A673 (cell line): ENCODE data around the gene WDR82. TPM values are rescaled to one million over a fixed set of nuclear protein-coding genes. Genes with fewer than 3 reads are reported as not detected.

Experiments used
- BruUV-seq: library from RNA; stranded (reverse); fragments of 400-500 nt; replicated peaks from 2 replicates; lab custom pipeline; 2021; lab: Mats Ljungman, UMichigan
- CTCF ChIA-PET: fragments of 300-600 bp; sonication (Branson Sonifier 250); formaldehyde crosslinking; loops from one replicate; lab custom pipeline; 2022; ENCODE audit warnings: antibody characterized with exemption; lab: Charles Lee
- POLR2A ChIA-PET: fragments of 300-600 bp; sonication (Branson Sonifier 250); formaldehyde crosslinking; loops from one replicate; lab custom pipeline; 2022; ENCODE audit warnings: antibody characterized with exemption; ENCODE audit not compliant: low non-redundant PET; lab: Charles Lee
- DNase-seq: peaks from one replicate; pipeline ENCODE4 v3.0.0-alpha.2; 2015; ENCODE audit warnings: low spot score
- H3K27ac ChIP-seq: fragments of 200-600 bp; sonication (generic); 2 replicates; pipeline ENCODE4 v1.5.1; 2016; ENCODE audit warnings: mixed run types, low read depth, mild to moderate bottlenecking, mixed read lengths, antibody characterized with exemption, low read length; ENCODE audit not compliant: poor library complexity, severe bottlenecking
- H3K27me3 ChIP-seq: fragments of 200-600 bp; sonication (generic); replicated peaks from 2 replicates; pipeline ENCODE4 v1.6.1; 2017; ENCODE audit warnings: mixed run types, low read depth, mild to moderate bottlenecking, mixed read lengths, antibody characterized with exemption, low read length; ENCODE audit not compliant: insufficient read depth, poor library complexity
- H3K36me3 ChIP-seq: fragments of 200-600 bp; sonication (generic); 2 replicates; pipeline ENCODE4 v1.6.1; 2016; ENCODE audit warnings: mixed run types, mild to moderate bottlenecking, mixed read lengths, antibody characterized with exemption, low read length; ENCODE audit not compliant: insufficient read depth, poor library complexity, severe bottlenecking
- H3K4me1 ChIP-seq: fragments of 200-600 bp; sonication (generic); 2 replicates; pipeline ENCODE4 v1.6.1; 2017; ENCODE audit warnings: mixed run types, mild to moderate bottlenecking, mixed read lengths, antibody characterized with exemption, low read length; ENCODE audit not compliant: insufficient read depth, poor library complexity, severe bottlenecking
- H3K4me3 ChIP-seq: fragments of 200-600 bp; sonication (generic); 2 replicates; pipeline ENCODE4 v1.5.1; 2016; ENCODE audit warnings: low read depth, mixed run types, mild to moderate bottlenecking, mixed read lengths, low read length; ENCODE audit not compliant: poor library complexity, severe bottlenecking
- H3K9me3 ChIP-seq: fragments of 200-600 bp; sonication (generic); 2 replicates; pipeline ENCODE4 v1.6.1; 2016; ENCODE audit warnings: mixed run types, low read depth, mild to moderate bottlenecking, mixed read lengths, antibody characterized with exemption, low read length; ENCODE audit not compliant: poor library complexity, severe bottlenecking
- EZH2 ChIP-seq: fragments of 200-600 bp; sonication (generic); IDR thresholded peaks from 2 replicates; pipeline ENCODE4 v1.6.1; 2017; ENCODE audit warnings: borderline replicate concordance, low read depth, mild to moderate bottlenecking, mixed read lengths, antibody characterized with exemption, low read length; ENCODE audit not compliant: poor library complexity, severe bottlenecking
- intact Hi-C: fragments of 100-400 bp; cut with micrococcal nuclease; formaldehyde crosslinking; loops from one replicate; pipeline ENCODE4 v1.10.0; 2022; ENCODE audit not compliant: unreplicated experiment
- total RNA-seq: library from RNA; stranded (reverse); gene quantifications from 2 replicates; pipeline ENCODE4 v1.2.3, GENCODE V29; 2021
- TF ChIP-seq, protein P1 (sequence below): fragments of 300-800, 200-600 bp; sonication (generic); conservative IDR thresholded peaks from 2 replicates; pipeline ENCODE4 v1.5.1; 2017; ENCODE audit warnings: low read depth, mild to moderate bottlenecking, antibody characterized with exemption, low read length, moderate library complexity, mixed read lengths

Gene WDR82
- total RNA-seq, 1 experiment from 2014 or later = 54.3 TPM

DNA sequence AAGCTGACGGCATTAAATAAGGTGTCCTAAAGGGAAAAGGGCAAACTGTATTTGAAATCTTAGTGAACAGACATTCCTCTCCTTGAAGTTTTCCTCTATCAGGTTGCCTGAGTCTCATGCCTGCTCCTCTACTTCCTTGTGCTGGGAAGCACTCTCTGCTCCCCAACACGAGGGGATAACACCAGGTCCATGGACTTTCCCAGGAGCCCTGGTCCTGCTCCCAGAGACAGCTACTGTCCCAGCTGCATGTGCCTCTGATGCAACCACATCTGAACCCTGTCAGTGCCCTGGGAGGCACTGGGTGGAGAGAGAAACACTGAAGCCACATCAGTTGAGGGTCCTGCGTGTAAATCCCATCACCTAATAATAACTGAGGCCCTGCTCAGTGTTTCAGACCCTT is 60.4 kb downstream of the WDR82 start:
- BruUV-seq = no TSS peak
- no peak for DNase-seq
- ChIA-PET CTCF (no interaction called here), POLR2A (interaction anchor here (0.6 kb wide), 1 partner anchor 27 kb away, joined by 6 read pairs; the partner anchor contains the start of gene PPM1M)
- Histone ChIP-seq H3K27ac (no peak overlapping the region), H3K4me3 (no peak overlapping the region), H3K27me3 (no peaks in the 10 kb centered on the region), H3K4me1 (no peaks in the 10 kb centered on the region), H3K36me3 (peaks cover 8% of the 10 kb centered on the region), H3K9me3 (no peaks in the 10 kb centered on the region)
- TF ChIP-seq EZH2 = no peak
- TF ChIP-seq, protein P1, sequence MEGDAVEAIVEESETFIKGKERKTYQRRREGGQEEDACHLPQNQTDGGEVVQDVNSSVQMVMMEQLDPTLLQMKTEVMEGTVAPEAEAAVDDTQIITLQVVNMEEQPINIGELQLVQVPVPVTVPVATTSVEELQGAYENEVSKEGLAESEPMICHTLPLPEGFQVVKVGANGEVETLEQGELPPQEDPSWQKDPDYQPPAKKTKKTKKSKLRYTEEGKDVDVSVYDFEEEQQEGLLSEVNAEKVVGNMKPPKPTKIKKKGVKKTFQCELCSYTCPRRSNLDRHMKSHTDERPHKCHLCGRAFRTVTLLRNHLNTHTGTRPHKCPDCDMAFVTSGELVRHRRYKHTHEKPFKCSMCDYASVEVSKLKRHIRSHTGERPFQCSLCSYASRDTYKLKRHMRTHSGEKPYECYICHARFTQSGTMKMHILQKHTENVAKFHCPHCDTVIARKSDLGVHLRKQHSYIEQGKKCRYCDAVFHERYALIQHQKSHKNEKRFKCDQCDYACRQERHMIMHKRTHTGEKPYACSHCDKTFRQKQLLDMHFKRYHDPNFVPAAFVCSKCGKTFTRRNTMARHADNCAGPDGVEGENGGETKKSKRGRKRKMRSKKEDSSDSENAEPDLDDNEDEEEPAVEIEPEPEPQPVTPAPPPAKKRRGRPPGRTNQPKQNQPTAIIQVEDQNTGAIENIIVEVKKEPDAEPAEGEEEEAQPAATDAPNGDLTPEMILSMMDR = no peak
- intact Hi-C loops = no loop called here

DNA sequence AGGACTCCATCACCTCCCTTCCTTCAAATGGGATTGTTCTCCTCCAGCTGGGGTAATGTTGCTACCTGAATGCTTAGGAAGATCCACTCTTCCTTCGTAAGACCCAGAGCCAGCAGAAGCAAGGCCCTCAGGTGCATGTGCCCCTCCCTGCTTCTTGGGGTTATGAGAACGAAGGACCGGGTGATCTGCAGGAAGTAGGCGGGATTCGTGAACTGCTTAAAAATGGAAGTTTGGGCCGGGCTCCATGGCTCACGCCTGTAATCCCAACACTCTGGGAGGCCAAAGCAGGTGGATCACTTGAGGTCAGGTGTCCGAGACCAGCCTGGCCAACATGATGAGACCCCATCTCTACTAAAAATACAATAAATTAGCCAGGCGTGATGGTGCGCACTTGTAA is 61.0 kb downstream of the WDR82 start:
- intact Hi-C loops = no loop called here
- no TSS peak for BruUV-seq
- H3K27me3 ChIP-seq = no peaks in the 10 kb centered on the region
- H3K4me1 ChIP-seq = no peaks in the 10 kb centered on the region
- no peak for TF ChIP-seq EZH2
- TF ChIP-seq, protein P1 = no peak
- no peak overlapping the region for H3K27ac ChIP-seq
- peaks cover 11% of the 10 kb centered on the region for H3K36me3 ChIP-seq
- ChIA-PET POLR2A (no interaction called here), CTCF (no interaction called here)
- H3K9me3 ChIP-seq = no peaks in the 10 kb centered on the region
- no peak overlapping the region for H3K4me3 ChIP-seq
- no peak for DNase-seq

GRCh38 chr3:52216585-52217408 is 61.7 kb downstream of the WDR82 start:
- TF ChIP-seq EZH2 = no peak
- TF ChIP-seq, protein P1 = no peak
- ChIA-PET POLR2A (no interaction called here), CTCF (no interaction called here)
- DNase-seq = no peak
- no peak overlapping the region for H3K27ac ChIP-seq
- H3K4me3 ChIP-seq = no peak overlapping the region
- H3K27me3 ChIP-seq = no peaks in the 10 kb centered on the region
- H3K9me3 ChIP-seq = no peaks in the 10 kb centered on the region
- H3K4me1 ChIP-seq = no peaks in the 10 kb centered on the region
- intact Hi-C loops = no loop called here
- no TSS peak for BruUV-seq
- peaks cover 14% of the 10 kb centered on the region for H3K36me3 ChIP-seq
